Activated CD8-positive, alpha-beta memory T cell treated with anti-CD3 and anti-CD28 coated beads for 48 hours (primary cell): Measurements from ENCODE around the gene NUDT9.

Source experiments
- DNase-seq, 3 experiments: peaks; one replicate each; pipeline ENCODE4 v3.0.0-alpha.2; 2020; ENCODE audit warnings: low read depth in 2 of 3, low spot score in 2 of 3

NUDT9 gene

DNA sequence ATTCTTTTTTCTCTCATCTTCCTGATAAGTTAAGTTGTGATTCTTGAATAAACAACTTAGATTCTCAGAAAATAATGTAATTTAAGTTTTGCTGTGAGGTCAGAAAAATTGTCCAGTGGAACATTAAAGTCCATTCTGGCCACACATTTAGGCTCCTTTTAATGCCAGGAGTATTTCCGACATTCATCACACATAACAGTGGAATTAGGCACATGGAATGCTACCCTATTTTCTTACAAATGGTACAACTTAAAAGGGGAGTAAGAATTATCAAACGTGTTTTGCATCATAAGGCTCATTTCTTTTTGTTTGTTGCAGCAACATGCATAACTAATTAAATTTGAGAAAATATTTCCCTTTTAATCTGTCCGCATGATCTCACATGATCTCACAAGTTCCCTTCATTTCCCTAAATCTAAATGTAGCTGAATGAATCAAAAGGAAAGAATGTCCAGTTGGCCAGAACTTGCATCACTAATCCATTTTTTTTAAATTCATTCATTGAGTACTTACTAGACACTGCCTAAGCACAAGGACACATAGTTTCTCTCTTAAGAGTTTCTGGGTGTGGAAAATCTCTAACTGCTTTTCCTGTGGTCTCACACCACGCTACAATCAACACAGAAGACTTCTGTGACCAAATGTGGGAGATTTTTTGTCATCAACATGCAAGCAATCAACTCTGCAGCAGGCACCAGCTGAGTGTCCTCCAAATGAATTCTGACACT is 84.8 kb downstream of the NUDT9 start:
- no peak for DNase-seq
